Caki2 (cell line): ENCODE results near the gene CNTN3. TPM values are rescaled to one million over a fixed set of nuclear protein-coding genes. Genes with fewer than 3 reads are reported as not detected.

Experiments used
- DNase-seq: peaks from one replicate; pipeline ENCODE4 v3.0.0-alpha.2; 2015; ENCODE audit warnings: low read depth
- in situ Hi-C: cut with HindIII; loops from 2 replicates; pipeline ENCODE4 v1.10.0; 2016; ENCODE audit warnings: low sequenced_read_pairs, low pct_unique_long_range_greater_than_20kb, mixed read lengths
- total RNA-seq: library from RNA; depleted of rRNA; stranded (reverse); fragments of >200 nt; shearing (Covaris generic); gene quantifications from 2 replicates; pipeline ENCODE4 v1.2.3, GENCODE V29; 2014; ENCODE audit warnings: low replicate concordance; rRNA removed

Gene CNTN3
- not detected in 2 replicates for total RNA-seq

DNA sequence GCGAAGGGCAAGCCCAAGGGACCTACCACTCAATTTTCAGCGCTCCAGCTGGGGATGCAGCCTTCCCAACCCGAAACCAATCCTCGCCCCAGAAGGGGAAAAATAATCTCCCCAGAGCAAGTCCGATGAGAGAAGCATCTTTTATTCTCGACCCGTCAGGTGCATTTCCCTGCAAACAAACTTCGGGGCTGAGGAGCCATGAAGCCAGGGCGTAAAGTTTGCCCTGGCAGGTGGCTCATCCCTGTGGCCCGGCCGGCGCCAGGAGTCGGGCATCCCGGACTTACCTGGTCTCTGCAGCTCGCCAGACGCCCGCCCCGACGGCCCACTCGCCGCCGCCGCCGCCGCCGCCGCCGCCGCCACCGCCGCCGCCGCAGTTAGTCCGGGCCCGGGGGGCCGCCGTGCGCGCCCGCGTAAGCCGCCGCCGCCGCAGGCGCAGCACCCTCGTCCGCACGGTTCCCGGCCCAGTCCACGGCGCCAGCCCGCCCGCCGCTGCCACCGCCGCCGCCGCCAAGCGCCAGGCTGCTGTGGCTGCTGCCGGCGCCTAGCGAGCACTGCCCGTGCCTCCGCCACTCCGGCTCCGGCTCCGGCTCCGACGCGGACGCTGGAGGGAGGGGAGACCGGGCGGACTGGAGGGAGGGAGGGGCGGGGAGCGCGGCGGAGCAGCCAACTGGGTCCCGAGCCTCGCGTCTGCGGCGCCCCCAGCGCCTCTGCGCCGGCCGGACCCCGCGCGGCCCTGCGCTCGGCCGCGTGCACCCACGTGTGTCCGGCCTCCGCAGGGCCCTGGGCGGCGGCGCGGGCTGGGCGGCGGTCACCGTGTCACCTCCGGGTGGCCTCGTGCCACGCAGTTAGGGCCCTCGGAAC is at the start of gene CNTN3:
Gene CNTN3, minus strand, starts transcription at position 553 of the 861 bp plus-strand sequence. CDS start 93,547 bp downstream, outside the sequence.
- in situ Hi-C loops: no loop called here
- no peak for DNase-seq

DNA sequence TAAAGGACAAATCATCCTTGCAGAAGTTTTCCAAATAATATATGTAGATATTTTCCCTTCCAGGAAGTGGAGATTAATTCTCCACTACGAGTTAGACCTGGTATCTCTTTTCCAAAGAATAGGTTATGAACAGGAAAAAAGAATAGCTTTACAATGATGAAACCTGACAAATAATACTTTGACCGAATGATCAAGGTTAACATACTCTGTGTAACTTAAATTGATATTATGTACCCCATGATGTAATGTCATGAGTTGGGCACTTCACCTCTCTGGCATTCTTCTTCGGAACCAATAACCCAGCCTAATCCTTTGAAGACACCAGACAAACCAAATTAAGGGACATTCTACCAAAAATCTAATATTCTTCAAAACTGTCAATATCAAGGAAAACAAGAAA is 48.7 kb upstream of the CNTN3 start:
- in situ Hi-C loops: no loop called here
- DNase-seq: no peak

DNA sequence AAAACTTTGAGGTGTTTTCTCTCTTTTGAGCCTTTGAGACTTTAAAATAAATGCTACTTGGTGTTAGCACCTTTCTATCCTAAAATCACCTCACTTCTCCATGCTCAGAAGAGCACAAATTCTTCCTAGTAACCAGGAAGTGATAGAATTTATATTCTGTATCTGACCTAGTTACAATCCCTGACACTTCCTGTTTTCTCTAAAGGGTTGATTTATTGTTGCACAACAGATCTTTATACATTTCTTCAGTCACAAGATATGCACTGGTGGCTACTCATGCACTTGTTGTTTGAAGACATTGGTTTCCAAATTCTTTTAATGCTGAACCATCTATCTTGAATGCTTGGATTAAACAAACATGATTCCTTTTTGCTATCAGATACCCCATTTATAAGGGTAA is 47.2 kb upstream of the CNTN3 start:
- in situ Hi-C loops: no loop called here
- no peak for DNase-seq

DNA sequence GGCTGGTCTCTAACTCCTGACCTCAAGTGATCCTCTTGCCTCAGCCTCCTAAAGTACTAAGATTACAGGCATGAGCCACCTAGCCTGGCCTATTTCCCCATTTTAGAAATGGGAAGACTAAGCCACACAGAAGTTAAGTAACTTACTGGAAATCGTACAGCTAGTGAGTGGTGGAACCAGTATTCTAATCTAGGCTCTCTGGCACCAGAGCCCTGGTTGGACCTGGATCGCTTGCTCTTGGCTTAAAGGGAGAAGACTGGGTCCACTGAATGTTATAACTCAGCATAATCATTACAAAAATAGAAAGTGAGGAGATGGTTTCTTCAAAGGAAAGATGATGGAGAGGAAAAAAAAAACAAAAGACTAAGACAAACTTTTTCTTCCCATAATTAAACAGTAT is 37.4 kb upstream of the CNTN3 start:
- no peak for DNase-seq
- in situ Hi-C loops: no loop called here

DNA sequence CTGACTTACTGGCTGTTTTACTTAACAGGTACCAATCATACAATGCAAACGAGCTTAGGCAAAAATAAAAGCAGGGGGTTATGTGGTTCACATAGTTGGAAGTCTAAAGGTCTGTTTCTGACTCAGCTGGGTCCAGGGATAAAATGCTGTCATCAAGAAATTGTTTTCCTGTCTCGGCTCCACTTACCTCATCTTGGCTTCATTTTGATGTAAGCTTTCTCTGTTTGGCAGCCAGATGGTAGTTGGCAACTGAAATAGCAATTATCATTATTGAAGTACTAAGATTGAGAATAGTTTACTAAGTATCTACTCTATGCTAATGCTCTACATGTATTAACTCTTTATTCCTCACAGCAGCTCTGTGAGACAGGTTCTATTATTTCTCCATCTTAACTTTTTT is 36.8 kb upstream of the CNTN3 start:
- DNase-seq: no peak
- in situ Hi-C loops: no loop called here

DNA sequence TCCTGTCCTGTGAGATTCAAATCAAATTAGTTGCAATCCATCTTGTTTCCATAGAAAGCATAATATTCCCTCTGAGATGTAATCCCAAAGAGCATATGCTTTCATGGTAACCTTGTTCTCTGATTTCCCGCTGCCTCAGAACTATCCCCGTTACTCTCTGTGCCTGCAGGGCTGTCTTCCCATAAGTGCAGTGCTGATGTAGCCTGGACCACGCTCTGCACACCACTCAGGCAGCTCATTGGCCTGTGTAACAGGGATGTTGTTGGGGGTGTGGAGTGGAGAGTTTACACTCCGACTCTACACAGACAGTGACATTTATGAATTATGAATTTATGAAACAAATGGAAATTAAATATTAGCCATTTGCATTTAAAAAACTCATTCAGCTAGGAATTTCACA is 33.6 kb upstream of the CNTN3 start:
- DNase-seq: no peak
- in situ Hi-C loops: no loop called here

DNA sequence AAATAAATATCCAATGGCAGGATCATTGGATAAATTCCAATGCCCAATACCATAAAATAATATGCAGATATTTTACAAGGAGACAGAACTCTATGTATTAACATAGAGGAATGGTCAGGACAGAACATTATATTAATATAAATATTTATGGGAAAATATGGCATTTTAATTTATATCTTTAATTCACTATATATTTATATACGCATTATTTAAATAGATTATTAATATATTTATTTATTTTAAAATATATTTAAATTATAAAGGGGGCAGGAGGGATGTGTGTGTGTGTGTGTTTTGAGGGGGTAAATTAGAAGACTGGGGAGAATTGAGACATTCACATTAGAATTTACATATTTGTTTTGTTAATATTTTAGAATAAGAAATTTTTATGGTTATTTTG is 31.6 kb upstream of the CNTN3 start:
- in situ Hi-C loops: no loop called here
- DNase-seq: no peak

DNA sequence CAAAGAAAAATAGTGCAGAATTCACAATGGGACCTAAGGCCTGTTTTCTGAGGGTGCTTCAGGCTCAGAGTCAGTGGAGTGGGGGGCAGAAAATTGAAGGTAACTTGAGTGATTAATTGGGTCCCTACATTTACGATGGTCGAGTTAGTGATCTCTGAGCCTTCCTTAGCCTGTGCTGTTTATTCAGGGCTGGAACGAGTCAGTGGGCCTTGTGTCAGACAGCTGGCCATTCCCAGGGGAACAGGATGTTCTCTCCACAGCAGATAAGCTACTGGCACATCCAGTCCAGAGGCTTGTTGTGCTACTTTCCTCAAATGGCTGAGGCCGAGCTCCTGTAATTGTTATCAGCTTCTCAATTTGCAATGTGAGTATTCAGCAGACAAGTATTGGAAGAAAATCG is 29.2 kb upstream of the CNTN3 start:
- in situ Hi-C loops: no loop called here
- DNase-seq: no peak

DNA sequence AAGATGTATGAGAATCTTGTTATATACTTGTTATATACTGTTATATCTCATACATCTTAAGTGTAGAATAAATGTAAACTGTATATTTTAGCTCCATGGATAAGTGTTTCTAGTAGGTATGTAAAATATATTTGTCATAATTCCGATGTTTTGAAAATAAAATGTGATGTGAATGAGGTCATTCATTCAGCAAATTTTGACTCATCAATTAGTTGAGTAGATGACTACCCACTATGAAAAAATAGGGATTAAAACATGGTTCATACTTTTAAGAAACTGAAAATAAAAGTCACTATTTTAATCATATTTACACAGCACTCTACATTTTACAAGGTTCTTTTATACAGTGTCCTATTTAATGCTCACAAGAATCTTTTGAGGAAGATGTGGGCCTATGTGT is 28.4 kb upstream of the CNTN3 start:
- DNase-seq: no peak
- in situ Hi-C loops: no loop called here

DNA sequence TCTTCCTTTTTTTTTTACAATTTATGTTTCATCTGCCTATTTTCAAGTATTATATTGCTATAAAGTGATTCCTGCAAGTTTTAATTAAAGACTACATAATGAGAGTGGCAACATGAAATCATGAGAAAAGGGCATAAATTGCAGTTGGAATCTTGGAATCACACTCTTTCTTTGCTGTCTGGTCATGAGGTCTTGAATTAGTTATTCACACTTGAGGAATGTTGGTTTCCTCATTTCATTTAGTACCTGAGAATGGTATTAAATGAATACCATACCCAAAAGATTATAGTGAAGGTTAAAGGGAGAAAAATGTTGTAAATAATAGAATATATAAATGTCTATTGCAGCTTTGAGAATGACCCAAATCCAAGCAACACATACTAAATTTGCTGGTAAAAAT is 25.8 kb upstream of the CNTN3 start:
- no peak for DNase-seq
- in situ Hi-C loops: no loop called here

DNA sequence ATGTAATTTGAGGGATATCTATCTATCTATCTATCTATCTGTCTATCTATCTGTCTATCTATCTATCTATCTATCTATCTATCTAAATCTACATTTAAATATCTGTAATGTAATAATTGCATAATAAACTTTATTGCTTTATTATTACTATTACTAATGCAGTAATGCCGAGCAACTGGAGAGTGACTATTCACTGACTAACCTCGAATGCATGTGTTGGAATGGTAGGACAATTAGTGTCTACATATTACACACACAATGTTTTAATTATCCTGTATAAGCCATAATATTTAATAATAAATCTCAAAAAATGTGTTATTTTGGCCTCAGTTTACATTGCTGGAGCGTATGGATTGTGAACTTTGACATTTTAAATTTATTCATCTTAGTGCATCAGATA is 25.2 kb upstream of the CNTN3 start:
- in situ Hi-C loops: no loop called here
- DNase-seq: no peak

DNA sequence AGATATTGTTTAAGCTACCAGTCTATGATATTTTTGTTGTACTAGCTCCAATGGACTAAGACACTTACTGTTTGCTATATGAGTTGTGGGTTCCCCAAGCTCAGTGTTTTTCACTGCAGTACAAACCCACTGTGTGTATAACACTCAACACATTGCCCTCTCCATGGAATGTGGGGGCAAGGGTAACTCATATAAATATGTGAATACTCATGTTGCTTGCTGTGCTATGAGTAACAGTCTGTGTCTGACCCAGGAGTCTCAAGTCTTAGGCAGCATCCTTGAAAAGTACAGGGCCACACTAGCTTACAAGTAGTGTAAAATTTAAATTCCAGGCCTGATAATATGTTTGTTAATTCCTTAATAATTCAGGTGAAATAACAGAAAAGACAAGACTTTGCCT is 22.5 kb upstream of the CNTN3 start:
- DNase-seq: no peak
- in situ Hi-C loops: no loop called here

DNA sequence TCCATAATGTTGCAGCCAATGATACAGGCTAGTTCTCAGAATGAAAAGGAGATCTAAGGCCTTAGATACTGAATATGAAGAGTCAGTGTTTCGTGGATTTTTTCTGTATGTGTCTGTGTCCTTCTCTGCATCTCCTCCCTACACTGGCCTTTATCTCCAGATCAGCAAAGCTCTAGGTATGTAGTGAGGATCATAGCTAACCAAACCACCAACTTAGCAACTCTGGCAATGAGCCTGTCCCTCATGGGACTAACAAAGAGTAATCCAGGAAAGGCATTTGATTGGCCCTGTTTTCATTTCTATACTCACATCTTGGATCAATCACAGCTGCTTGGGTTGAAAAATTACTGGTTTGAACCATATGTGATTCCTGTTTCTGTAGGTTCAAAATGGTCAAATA is 18.6 kb upstream of the CNTN3 start:
- no peak for DNase-seq
- in situ Hi-C loops: no loop called here

DNA sequence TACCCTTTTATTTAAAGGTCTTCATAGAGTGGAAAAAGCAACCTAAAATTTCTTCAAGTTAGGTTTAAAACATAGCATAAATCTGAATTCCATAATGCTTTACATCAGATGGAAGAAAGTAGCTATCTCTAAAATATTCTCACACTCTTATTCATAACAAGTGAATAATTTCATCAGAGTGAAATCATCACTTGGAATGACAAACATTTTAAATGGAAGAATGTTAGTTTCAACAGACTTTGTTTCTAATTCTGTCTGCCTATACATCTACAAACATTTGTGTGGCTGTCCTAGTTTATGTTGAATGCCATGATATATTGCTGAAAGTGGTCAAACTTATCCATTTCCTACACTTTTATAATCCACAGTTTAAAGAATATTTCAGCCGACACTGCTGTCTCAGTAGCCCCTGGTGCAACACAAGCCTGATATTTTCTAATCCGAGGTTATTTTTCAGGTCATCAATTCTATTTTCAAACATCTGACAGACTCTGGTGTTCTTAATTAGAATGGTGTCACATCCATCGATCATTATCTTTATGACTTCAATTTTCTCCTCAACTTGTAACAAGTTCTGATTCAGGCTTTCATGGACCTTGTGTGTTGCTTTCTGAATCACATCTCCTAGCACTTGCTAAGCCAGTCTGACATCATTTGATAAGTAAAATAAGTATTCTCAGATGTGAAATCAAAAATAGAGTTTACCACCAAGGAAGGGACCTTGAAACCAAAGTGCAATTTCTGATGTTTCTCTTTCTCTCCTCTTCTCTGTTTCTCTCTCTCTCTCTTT is 17.1 kb upstream of the CNTN3 start:
- in situ Hi-C loops: no loop called here
- no peak for DNase-seq

DNA sequence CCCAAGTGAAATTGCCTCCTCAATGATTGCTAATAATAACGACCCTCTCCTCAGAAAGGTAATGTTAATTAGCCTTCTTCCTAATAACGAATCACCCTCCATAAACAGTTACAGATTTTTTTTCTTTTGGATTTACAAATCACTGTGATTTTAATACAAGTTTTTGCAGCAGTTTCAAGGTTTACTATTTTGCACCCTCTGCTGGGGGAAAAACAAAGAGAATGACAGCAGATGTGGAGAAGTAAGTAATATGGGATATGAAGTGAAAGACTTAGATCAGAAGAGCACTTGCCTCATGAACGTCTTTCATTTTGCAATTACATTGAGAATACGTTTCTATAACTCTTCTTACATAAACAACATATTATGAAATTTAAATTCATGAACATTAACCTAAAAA is 16.1 kb upstream of the CNTN3 start:
- no peak for DNase-seq
- in situ Hi-C loops: no loop called here

DNA sequence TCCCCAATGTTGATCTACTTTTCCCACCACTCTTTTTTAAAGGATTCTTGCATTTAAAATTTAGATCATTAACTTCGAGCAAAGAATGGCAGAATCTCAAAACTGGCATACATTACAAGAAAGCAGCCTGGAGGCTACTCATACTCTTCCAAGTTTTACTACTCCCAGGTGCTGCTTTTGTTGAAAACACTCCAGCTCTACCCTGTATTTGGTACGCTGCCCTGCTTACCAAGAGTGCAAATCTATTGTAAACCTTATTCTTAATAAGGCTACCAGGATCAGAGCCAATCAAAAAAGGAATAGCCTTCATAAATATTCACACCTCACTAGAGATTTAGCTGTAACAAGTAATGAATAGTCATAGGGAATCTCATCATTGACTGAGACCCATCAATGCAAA is 11.6 kb upstream of the CNTN3 start:
- in situ Hi-C loops: no loop called here
- no peak for DNase-seq

DNA sequence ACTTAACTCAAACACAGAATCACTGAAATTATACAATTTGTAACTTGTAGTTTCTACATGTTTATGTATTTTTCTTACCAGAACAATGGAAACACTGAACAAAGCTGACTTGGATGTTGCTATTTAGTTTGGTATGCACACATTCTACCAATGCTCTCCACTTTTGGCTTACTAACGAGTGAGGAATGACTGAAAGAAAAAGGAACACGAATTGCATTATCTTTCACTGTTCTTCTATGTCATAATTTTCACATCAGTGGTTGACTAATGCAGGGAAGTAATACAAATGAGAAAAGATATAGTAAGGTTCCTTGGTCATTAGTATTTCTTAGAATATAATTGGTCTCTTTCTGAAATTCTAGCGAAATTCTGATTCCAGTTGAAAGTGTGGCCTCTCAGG is 9.8 kb upstream of the CNTN3 start:
- in situ Hi-C loops: no loop called here
- no peak for DNase-seq

DNA sequence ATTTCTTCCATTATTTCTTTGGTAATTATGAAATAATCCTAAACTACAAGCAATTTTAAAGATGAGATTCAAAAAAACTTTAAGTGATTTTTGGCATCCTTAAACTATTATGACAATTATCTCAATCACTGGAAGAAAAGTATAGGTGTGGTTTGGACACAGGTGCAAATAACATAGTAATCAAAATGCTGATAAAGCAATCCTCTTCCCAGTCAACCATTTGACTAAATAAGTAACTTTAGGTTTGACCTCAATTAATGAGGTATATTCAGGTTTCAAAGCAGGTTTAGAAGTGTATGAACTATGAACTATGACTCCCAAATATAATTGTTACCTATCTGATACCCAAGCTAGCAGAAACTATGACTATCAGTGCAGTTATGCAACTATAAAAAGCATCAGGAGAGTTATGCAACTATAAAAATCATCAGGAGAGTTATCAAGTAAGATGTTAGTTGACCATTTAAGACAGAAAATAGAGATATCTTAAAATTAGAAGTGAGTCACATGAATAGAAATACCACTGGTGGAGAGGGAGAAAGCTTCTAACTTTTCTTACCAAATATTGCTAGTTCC is 8.9 kb upstream of the CNTN3 start:
- in situ Hi-C loops: no loop called here
- no peak for DNase-seq

DNA sequence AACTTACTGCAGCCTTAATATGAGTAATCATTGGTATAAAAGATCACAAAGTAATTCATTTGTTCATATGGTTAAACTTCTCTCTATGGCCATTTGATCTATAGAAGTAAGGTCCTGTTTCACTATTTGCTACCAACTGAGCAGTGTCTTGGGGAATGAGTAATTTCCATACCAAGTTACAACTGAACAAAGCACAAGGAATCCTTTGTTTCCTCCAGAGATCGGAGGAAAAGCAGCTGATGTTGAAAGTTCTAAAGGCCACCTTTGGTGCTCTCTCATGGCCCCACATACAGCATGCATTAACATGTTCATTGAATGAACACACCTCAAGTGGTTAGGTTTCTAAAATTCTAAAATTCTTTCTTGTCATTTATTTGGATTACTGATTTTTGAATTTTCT is 7.1 kb upstream of the CNTN3 start:
- no peak for DNase-seq
- in situ Hi-C loops: no loop called here
